ENCODE measurements around the gene SGMS1.

DNA sequence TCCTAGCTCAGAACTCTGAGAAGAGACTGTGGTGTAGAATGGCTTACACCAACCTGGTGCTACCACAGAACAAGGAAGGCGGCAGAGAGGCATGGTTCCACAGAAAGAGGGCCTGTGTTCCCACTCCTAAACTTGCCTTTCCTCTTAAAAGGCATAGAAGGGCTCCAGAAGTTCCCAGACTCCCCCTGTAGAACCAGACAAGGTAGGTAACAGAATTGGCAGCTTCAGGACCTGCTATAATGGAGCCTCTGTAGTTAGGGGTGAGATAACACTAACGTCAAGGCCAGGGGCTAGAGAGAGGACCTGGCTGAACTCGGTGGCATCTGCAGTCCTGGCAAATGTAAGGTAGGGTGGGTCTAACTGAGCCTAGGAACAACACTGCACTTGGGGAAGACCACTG lies 26.7 kb upstream of the SGMS1 start:
- TF ChIP-seq, protein P1, sequence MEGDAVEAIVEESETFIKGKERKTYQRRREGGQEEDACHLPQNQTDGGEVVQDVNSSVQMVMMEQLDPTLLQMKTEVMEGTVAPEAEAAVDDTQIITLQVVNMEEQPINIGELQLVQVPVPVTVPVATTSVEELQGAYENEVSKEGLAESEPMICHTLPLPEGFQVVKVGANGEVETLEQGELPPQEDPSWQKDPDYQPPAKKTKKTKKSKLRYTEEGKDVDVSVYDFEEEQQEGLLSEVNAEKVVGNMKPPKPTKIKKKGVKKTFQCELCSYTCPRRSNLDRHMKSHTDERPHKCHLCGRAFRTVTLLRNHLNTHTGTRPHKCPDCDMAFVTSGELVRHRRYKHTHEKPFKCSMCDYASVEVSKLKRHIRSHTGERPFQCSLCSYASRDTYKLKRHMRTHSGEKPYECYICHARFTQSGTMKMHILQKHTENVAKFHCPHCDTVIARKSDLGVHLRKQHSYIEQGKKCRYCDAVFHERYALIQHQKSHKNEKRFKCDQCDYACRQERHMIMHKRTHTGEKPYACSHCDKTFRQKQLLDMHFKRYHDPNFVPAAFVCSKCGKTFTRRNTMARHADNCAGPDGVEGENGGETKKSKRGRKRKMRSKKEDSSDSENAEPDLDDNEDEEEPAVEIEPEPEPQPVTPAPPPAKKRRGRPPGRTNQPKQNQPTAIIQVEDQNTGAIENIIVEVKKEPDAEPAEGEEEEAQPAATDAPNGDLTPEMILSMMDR (IDR thresholded peaks at IDR 0.05), result no peak
- no peak for TF ChIP-seq POLR2A (IDR thresholded peaks at IDR 0.05)
